ENCODE data around the gene RDX. TPM values are rescaled to one million over a fixed set of nuclear protein-coding genes. Genes with fewer than 3 reads are reported as not detected.

RDX gene
- total and polyA plus RNA-seq, 2 experiments from 2014 or later = 45.2 to 226 TPM

- Mint-ChIP-seq H3K36me3 (ENCODE audit: low read depth) (no peaks in the 10 kb centered on the region; the same call in 2 of the 3 replicates), H3K4me3 (no peak overlapping the region), H3K27me3 (ENCODE audit: insufficient read depth, low read depth, poor library complexity) (peaks cover 3% of the 10 kb centered on the region), H3K27ac (no peak overlapping the region), H3K4me1 (0 out of 3 replicates have a peak, but pooled peaks cover 2% of the 10 kb centered on the region), H3K9me3 (no peaks in the 10 kb centered on the region)
- Histone ChIP-seq H2AFZ (no peak overlapping the region), H4K20me1 (replicated peaks; ENCODE audit: insufficient read depth) (no peaks in the 10 kb centered on the region), H3K27ac (ENCODE audit: low read depth) (no peak overlapping the region), H3K4me1 (ENCODE audit: insufficient read depth) (no peaks in the 10 kb centered on the region), H3K9me2 (ENCODE audit: insufficient read depth) (no peaks in the 10 kb centered on the region), H3F3A (replicated peaks; ENCODE audit: low read depth) (no peaks in the 10 kb centered on the region), H3K79me2 (replicated peaks; ENCODE audit: insufficient read depth) (no peaks in the 10 kb centered on the region), H3K27me3 (ENCODE audit: insufficient read depth) (no peaks in the 10 kb centered on the region), H3K4me2 (no peak overlapping the region), H3K4me3 (no peak overlapping the region), H3K36me3 (ENCODE audit: insufficient read depth) (no peaks in the 10 kb centered on the region)
- no peak for TF ChIP-seq CREB1 (CRISPR knock-in tag; IDR thresholded peaks at IDR 0.05; ENCODE audit: low read depth)
- TF ChIP-seq CTCF (conservative IDR thresholded peaks at IDR 0.05; ENCODE audit: low read depth in 2 of 2) = no peak
- no peak for TF ChIP-seq ZNF331 (CRISPR knock-in tag; IDR thresholded peaks at IDR 0.05; ENCODE audit: low read depth)
- no peak for TF ChIP-seq EZH2phosphoT487 (IDR thresholded peaks at IDR 0.05; ENCODE audit: unreplicated experiment)
- TF ChIP-seq JUNB (IDR thresholded peaks at IDR 0.05; ENCODE audit: unreplicated experiment) = no peak
- TF ChIP-seq, protein P1, sequence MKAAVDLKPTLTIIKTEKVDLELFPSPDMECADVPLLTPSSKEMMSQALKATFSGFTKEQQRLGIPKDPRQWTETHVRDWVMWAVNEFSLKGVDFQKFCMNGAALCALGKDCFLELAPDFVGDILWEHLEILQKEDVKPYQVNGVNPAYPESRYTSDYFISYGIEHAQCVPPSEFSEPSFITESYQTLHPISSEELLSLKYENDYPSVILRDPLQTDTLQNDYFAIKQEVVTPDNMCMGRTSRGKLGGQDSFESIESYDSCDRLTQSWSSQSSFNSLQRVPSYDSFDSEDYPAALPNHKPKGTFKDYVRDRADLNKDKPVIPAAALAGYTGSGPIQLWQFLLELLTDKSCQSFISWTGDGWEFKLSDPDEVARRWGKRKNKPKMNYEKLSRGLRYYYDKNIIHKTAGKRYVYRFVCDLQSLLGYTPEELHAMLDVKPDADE (IDR thresholded peaks at IDR 0.05) = no peak
- no peak for TF ChIP-seq STAT1 (IDR thresholded peaks at IDR 0.05; ENCODE audit: unreplicated experiment)
- TF ChIP-seq EZH2 (IDR thresholded peaks at IDR 0.05; ENCODE audit: low read depth, unreplicated experiment) = no peak
- TF ChIP-seq POLR2AphosphoS5 (IDR thresholded peaks at IDR 0.05; ENCODE audit: low read depth) = no peak
- TF ChIP-seq ZNF114 (CRISPR knock-in tag; IDR thresholded peaks at IDR 0.05) = no peak
- TF ChIP-seq, protein P2, sequence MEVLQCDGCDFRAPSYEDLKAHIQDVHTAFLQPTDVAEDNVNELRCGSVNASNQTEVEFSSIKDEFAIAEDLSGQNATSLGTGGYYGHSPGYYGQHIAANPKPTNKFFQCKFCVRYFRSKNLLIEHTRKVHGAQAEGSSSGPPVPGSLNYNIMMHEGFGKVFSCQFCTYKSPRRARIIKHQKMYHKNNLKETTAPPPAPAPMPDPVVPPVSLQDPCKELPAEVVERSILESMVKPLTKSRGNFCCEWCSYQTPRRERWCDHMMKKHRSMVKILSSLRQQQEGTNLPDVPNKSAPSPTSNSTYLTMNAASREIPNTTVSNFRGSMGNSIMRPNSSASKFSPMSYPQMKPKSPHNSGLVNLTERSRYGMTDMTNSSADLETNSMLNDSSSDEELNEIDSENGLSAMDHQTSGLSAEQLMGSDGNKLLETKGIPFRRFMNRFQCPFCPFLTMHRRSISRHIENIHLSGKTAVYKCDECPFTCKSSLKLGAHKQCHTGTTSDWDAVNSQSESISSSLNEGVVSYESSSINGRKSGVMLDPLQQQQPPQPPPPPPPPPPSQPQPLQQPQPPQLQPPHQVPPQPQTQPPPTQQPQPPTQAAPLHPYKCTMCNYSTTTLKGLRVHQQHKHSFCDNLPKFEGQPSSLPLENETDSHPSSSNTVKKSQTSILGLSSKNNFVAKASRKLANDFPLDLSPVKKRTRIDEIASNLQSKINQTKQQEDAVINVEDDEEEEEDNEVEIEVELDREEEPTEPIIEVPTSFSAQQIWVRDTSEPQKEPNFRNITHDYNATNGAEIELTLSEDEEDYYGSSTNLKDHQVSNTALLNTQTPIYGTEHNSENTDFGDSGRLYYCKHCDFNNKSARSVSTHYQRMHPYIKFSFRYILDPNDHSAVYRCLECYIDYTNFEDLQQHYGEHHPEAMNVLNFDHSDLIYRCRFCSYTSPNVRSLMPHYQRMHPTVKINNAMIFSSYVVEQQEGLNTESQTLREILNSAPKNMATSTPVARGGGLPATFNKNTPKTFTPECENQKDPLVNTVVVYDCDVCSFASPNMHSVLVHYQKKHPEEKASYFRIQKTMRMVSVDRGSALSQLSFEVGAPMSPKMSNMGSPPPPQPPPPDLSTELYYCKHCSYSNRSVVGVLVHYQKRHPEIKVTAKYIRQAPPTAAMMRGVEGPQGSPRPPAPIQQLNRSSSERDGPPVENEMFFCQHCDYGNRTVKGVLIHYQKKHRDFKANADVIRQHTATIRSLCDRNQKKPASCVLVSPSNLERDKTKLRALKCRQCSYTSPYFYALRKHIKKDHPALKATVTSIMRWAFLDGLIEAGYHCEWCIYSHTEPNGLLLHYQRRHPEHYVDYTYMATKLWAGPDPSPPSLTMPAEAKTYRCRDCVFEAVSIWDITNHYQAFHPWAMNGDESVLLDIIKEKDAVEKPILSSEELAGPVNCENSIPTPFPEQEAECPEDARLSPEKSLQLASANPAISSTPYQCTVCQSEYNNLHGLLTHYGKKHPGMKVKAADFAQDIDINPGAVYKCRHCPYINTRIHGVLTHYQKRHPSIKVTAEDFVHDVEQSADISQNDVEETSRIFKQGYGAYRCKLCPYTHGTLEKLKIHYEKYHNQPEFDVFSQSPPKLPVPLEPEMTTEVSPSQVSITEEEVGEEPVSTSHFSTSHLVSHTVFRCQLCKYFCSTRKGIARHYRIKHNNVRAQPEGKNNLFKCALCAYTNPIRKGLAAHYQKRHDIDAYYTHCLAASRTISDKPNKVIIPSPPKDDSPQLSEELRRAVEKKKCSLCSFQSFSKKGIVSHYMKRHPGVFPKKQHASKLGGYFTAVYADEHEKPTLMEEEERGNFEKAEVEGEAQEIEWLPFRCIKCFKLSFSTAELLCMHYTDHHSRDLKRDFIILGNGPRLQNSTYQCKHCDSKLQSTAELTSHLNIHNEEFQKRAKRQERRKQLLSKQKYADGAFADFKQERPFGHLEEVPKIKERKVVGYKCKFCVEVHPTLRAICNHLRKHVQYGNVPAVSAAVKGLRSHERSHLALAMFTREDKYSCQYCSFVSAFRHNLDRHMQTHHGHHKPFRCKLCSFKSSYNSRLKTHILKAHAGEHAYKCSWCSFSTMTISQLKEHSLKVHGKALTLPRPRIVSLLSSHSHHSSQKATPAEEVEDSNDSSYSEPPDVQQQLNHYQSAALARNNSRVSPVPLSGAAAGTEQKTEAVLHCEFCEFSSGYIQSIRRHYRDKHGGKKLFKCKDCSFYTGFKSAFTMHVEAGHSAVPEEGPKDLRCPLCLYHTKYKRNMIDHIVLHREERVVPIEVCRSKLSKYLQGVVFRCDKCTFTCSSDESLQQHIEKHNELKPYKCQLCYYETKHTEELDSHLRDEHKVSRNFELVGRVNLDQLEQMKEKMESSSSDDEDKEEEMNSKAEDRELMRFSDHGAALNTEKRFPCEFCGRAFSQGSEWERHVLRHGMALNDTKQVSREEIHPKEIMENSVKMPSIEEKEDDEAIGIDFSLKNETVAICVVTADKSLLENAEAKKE (CRISPR knock-in tag; IDR thresholded peaks at IDR 0.05) = no peak
- TF ChIP-seq NANOG (IDR thresholded peaks at IDR 0.05; ENCODE audit: borderline replicate concordance) = no peak
- TF ChIP-seq, protein P3, sequence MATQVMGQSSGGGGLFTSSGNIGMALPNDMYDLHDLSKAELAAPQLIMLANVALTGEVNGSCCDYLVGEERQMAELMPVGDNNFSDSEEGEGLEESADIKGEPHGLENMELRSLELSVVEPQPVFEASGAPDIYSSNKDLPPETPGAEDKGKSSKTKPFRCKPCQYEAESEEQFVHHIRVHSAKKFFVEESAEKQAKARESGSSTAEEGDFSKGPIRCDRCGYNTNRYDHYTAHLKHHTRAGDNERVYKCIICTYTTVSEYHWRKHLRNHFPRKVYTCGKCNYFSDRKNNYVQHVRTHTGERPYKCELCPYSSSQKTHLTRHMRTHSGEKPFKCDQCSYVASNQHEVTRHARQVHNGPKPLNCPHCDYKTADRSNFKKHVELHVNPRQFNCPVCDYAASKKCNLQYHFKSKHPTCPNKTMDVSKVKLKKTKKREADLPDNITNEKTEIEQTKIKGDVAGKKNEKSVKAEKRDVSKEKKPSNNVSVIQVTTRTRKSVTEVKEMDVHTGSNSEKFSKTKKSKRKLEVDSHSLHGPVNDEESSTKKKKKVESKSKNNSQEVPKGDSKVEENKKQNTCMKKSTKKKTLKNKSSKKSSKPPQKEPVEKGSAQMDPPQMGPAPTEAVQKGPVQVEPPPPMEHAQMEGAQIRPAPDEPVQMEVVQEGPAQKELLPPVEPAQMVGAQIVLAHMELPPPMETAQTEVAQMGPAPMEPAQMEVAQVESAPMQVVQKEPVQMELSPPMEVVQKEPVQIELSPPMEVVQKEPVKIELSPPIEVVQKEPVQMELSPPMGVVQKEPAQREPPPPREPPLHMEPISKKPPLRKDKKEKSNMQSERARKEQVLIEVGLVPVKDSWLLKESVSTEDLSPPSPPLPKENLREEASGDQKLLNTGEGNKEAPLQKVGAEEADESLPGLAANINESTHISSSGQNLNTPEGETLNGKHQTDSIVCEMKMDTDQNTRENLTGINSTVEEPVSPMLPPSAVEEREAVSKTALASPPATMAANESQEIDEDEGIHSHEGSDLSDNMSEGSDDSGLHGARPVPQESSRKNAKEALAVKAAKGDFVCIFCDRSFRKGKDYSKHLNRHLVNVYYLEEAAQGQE (IDR thresholded peaks at IDR 0.05; ENCODE audit: unreplicated experiment) = no peak
- no peak for ATAC-seq
- no peak for DNase-seq (ENCODE audit: low spot score)
Measured at GRCh38 chr11:110219006-110219785, 77.2 kb downstream of the RDX start.

Data from GM23338 (cell line).